H1 (cell line): ENCODE data around the gene SOX10. TPM values are rescaled to one million over a fixed set of nuclear protein-coding genes. Genes with fewer than 3 reads are reported as not detected.

Experiments
- CTCF ChIA-PET: fragments of 300-600 bp; sonication (Branson Sonifier 250); formaldehyde crosslinking; loops from one replicate; lab custom pipeline; 2021; ENCODE audit not compliant: partially characterized antibody; lab: Charles Lee
- POLR2A ChIA-PET: fragments of 300-600 bp; sonication (Branson Sonifier 250); formaldehyde crosslinking; loops from one replicate; lab custom pipeline; 2021; ENCODE audit warnings: inconsistent platforms; ENCODE audit not compliant: partially characterized antibody; lab: Charles Lee
- DNase-seq, 2 experiments: peaks; one replicate each; pipeline versions ENCODE4 v3.0.0 to v3.0.0-alpha.2; 2010 to 2022; ENCODE audit warnings: low spot score in 2 of 2, low read depth in 1 of 2, mixed read lengths in 1 of 2
- FAIRE-seq: peaks from 2 replicates; lab custom pipeline; 2011; peaks lifted over from hg19 to GRCh38; lab: Jason Lieb, UNC
- H2AFZ ChIP-seq: 2 replicates; pipeline ENCODE4 v1.8.1; 2012; ENCODE audit warnings: low read length, inconsistent platforms
- H2AK5ac ChIP-seq: 2 replicates; pipeline ENCODE4 v1.6.1; 2013; ENCODE audit warnings: low read depth, low read length
- H2BK120ac ChIP-seq: replicated peaks from 2 replicates; pipeline ENCODE3; 2013; ENCODE audit warnings: low read depth, low read length, inconsistent platforms
- H2BK12ac ChIP-seq: 2 replicates; pipeline ENCODE4 v1.6.1; 2013; ENCODE audit warnings: low read depth, low read length
- H2BK15ac ChIP-seq: 2 replicates; pipeline ENCODE4 v1.6.1; 2013; ENCODE audit warnings: low read length
- H2BK20ac ChIP-seq: 2 replicates; pipeline ENCODE4 v1.6.1; 2013; ENCODE audit warnings: low read length
- H2BK5ac ChIP-seq: 2 replicates; pipeline ENCODE4 v1.6.1; 2013; ENCODE audit warnings: low read depth, low read length
- H3K14ac ChIP-seq: 2 replicates; pipeline ENCODE4 v1.6.1; 2013; ENCODE audit warnings: inconsistent platforms; ENCODE audit not compliant: insufficient read length
- H3K18ac ChIP-seq: 2 replicates; pipeline ENCODE4 v1.6.1; 2013; ENCODE audit warnings: low read length; ENCODE audit errors: extremely low read depth
- H3K23ac ChIP-seq: 2 replicates; pipeline ENCODE4 v1.6.1; 2013; ENCODE audit warnings: inconsistent platforms; ENCODE audit not compliant: insufficient read length
- H3K23me2 ChIP-seq: 2 replicates; pipeline ENCODE4 v1.6.1; 2013; ENCODE audit warnings: low read depth, low read length
- H3K27ac ChIP-seq: 2 replicates; pipeline ENCODE4 v1.6.1; 2011; ENCODE audit warnings: low read depth, low read length, inconsistent platforms
- H3K27me3 ChIP-seq, 4 experiments: replicated peaks in 1 of 4; 1 replicate in 1 of 4; 2 replicates in 3 of 4; pipeline versions ENCODE4 v1.6.1 to v1.8.1; 2011 to 2013; ENCODE audit warnings: low read length in 3 of 4, mild to moderate bottlenecking in 3 of 4, inconsistent platforms in 2 of 4, mixed read lengths in 2 of 4, moderate library complexity in 1 of 4; ENCODE audit not compliant: control insufficient read depth in 3 of 4, insufficient read depth in 3 of 4; ENCODE audit errors: extremely low read depth in 1 of 4
- H3K36me3 ChIP-seq, 4 experiments: 2 replicates each; pipeline versions ENCODE4 v1.6.1 to v1.8.1; 2011 to 2013; ENCODE audit warnings: mild to moderate bottlenecking in 4 of 4, low read length in 3 of 4, moderate library complexity in 2 of 4, control low read depth in 1 of 4, inconsistent platforms in 1 of 4; ENCODE audit not compliant: insufficient read depth in 4 of 4, control insufficient read depth in 2 of 4
- H3K4ac ChIP-seq: replicated peaks from 2 replicates; pipeline ENCODE3; 2013; ENCODE audit warnings: low read length, low read depth, mixed read lengths, inconsistent platforms; ENCODE audit not compliant: insufficient read length
- H3K4me1 ChIP-seq, 4 experiments: replicated peaks in 1 of 4; 1 replicate in 1 of 4; 2 replicates in 3 of 4; pipeline versions ENCODE4 v1.6.1 to v1.8.1; 2011 to 2013; ENCODE audit warnings: low read length in 3 of 4, inconsistent platforms in 2 of 4, mixed read lengths in 1 of 4; ENCODE audit not compliant: insufficient read depth in 4 of 4, control insufficient read depth in 3 of 4
- H3K4me2 ChIP-seq, 2 experiments: 2 replicates each; pipeline versions ENCODE4 v1.6.1 to v1.8.1; 2011 to 2013; ENCODE audit warnings: low read depth in 2 of 2, low read length in 2 of 2, control low read depth in 1 of 2, inconsistent platforms in 1 of 2, mild to moderate bottlenecking in 1 of 2; ENCODE audit not compliant: insufficient read depth in 1 of 2
- H3K4me3 ChIP-seq, 4 experiments: fragments of 200-600, 300-600 bp in 1 of 4; sonication (generic), shearing (Covaris generic), sonication (Bioruptor Twin) in 1 of 4; 2 replicates each; pipeline versions ENCODE4 v1.5.1 to v1.8.1; 2011 to 2016; ENCODE audit warnings: low read length in 4 of 4, low read depth in 3 of 4, control low read depth in 2 of 4, inconsistent platforms in 2 of 4, mild to moderate bottlenecking in 2 of 4, mixed read lengths in 1 of 4, moderate library complexity in 1 of 4; ENCODE audit not compliant: insufficient read depth in 2 of 4; ENCODE audit errors: extremely low read depth in 1 of 4
- H3K56ac ChIP-seq: replicated peaks from 2 replicates; pipeline ENCODE3; 2013; ENCODE audit warnings: low read depth, mild to moderate bottlenecking, mixed read lengths, low read length, inconsistent platforms; ENCODE audit not compliant: insufficient read length
- H3K79me1 ChIP-seq: 2 replicates; pipeline ENCODE4 v1.6.1; 2013; ENCODE audit warnings: low read depth, low read length, control low read depth
- H3K79me2 ChIP-seq, 2 experiments: 2 replicates each; pipeline versions ENCODE4 v1.6.1 to v1.8.1; 2012 to 2013; ENCODE audit warnings: low read length in 2 of 2, mild to moderate bottlenecking in 2 of 2, inconsistent platforms in 1 of 2; ENCODE audit not compliant: insufficient read depth in 2 of 2, control insufficient read depth in 1 of 2
- H3K9ac ChIP-seq, 4 experiments: replicated peaks in 1 of 4; 1 replicate in 1 of 4; 2 replicates in 3 of 4; pipeline versions ENCODE4 v1.6.1 to v1.8.1; 2011 to 2013; ENCODE audit warnings: low read depth in 3 of 4, low read length in 3 of 4, control low read depth in 2 of 4, mild to moderate bottlenecking in 2 of 4, moderate library complexity in 2 of 4, inconsistent platforms in 1 of 4; ENCODE audit errors: extremely low read depth in 1 of 4
- H3K9me3 ChIP-seq, 2 experiments: 2 replicates each; pipeline versions ENCODE4 v1.6.1 to v1.8.1; 2012 to 2013; ENCODE audit warnings: mild to moderate bottlenecking in 2 of 2, moderate library complexity in 2 of 2, control low read depth in 1 of 2, inconsistent platforms in 1 of 2, low read depth in 1 of 2, low read length in 1 of 2, mixed read lengths in 1 of 2; ENCODE audit not compliant: insufficient read depth in 2 of 2
- H4K20me1 ChIP-seq, 2 experiments: replicated peaks in 1 of 2; 2 replicates each; pipeline versions ENCODE3 to v1.8.1; 2011 to 2013; ENCODE audit warnings: inconsistent platforms in 2 of 2, low read length in 2 of 2, mild to moderate bottlenecking in 1 of 2; ENCODE audit not compliant: insufficient read depth in 2 of 2, control insufficient read depth in 1 of 2
- H4K5ac ChIP-seq: 2 replicates; pipeline ENCODE4 v1.6.1; 2013; ENCODE audit warnings: low read length, low read depth, mixed read lengths, inconsistent platforms; ENCODE audit not compliant: insufficient read length
- H4K8ac ChIP-seq: 2 replicates; pipeline ENCODE4 v1.8.0; 2013; ENCODE audit warnings: mild to moderate bottlenecking, moderate library complexity, low read length, inconsistent platforms; ENCODE audit not compliant: insufficient read depth; ENCODE audit errors: extremely low read depth
- H4K91ac ChIP-seq: replicated peaks from 2 replicates; pipeline ENCODE3; 2013; ENCODE audit warnings: low read length, mixed read lengths, inconsistent platforms; ENCODE audit not compliant: insufficient read length
- CTCF ChIP-seq, 3 experiments: IDR thresholded peaks; 1 replicate in 2 of 3; 2 replicates in 1 of 3; pipeline versions ENCODE4 v1.5.1 to v1.6.1; 2011; ENCODE audit warnings: low read length in 3 of 3, mild to moderate bottlenecking in 3 of 3, inconsistent platforms in 2 of 3, low read depth in 1 of 3, moderate library complexity in 1 of 3; ENCODE audit not compliant: insufficient read depth in 1 of 3; ENCODE audit errors: control extremely low read depth in 1 of 3
- RNF2 ChIP-seq: fragments of 200-900, 300-1000 bp; sonication (generic); IDR thresholded peaks from 2 replicates; pipeline ENCODE4 v1.7.1; 2016; ENCODE audit warnings: borderline replicate concordance, low read depth, mild to moderate bottlenecking, antibody characterized with exemption, low read length; ENCODE audit not compliant: poor library complexity, severe bottlenecking; ENCODE audit errors: missing control alignments
- TCF12 ChIP-seq: IDR thresholded peaks from 2 replicates; pipeline ENCODE4 v1.6.1; 2011; ENCODE audit warnings: low read depth, mild to moderate bottlenecking, low read length
- WGBS, 2 experiments: shearing (Covaris generic) in 1 of 2; methylation state at CpG; one replicate each; pipeline versions ENCODE4 v1.1.6 to v1.1.7; 2013 to 2015; ENCODE audit warnings: low lambda C conversion rate in 2 of 2, mixed read lengths in 2 of 2, inconsistent platforms in 1 of 2, low coverage in 1 of 2, missing lambda C conversion rate in 1 of 2; ENCODE audit not compliant: insufficient replicate concordance in 2 of 2, insufficient coverage in 1 of 2, insufficient read length in 1 of 2; ENCODE audit errors: extremely low coverage in 1 of 2, missing lambda C conversion rate in 1 of 2; 5-methylcytosine and 5-hydroxymethylcytosine counted together
- polyA plus RNA-seq, 7 experiments: library from polyadenylated mRNA; depleted of rRNA in 3 of 7; stranded (reverse) in 5 of 7; unstranded in 2 of 7; fragments of >200 nt in 5 of 7; fragments of 200-250 nt in 2 of 7; gene quantifications; 1 replicate in 5 of 7; 2 replicates in 1 of 7; 4 replicates in 1 of 7; pipeline versions ENCODE4 v1.2.1 to v1.2.3, GENCODE V29; 2011 to 2013; ENCODE audit warnings: missing spikeins in 2 of 7, mixed read lengths in 2 of 7
- total RNA-seq: library from RNA; stranded (reverse); fragmentation: NEBNext Ultra II Directional; extraction: Animal tissue kit (Norgen Biotek cat#: 25700); gene quantifications from 2 replicates; pipeline ENCODE4 v1.2.1, GENCODE V29; 2021

Gene SOX10
- total and polyA plus RNA-seq, 2 of the 8 experiments (the other 6 are each of a cell fraction or from before 2014, with no cell fraction given), result 2.7 TPM

DNA sequence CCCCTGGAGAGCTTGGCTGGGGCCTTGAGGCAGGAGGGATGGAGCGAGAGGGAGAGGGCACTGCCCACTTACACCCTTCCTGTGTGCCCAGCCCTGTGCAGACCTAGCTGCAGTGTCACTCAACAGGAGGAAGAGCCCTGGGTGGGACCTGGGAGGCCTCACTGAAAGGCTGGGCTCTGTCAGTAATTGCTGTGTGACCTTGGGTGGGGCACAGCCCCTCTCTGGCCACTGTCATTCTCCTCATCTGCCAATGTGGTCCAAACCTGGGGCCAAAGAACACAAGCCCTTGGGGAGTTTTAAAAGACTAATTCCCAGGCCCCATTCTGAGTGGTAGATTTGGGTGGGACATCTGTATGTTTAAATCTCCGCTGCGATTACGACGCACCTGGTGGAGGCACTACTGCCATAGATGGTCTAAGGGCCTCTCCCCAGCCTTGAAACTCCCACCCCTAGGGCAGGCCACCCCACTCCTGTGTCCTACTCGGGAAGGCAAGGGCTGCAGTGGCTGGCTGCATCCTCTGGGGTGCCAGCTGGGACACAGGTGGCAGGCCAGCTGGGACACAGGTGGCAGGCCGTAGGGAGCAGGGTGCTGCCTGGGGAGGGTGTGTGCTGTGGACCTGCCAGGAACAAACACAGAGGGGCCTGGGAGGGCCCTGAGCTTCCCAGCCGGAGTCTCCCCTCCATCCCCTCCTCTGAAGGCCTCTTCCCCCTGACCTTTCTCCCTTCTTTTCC is 12.3 kb upstream of the SOX10 start:
- Histone ChIP-seq H2BK120ac (no peak overlapping the region), H2BK12ac (no peak overlapping the region; the same call in 1 of the 2 replicates), H3K36me3 (no peaks in the 10 kb centered on the region)
- TF ChIP-seq TCF12, result no peak
- peak in 1 of 3 experiments; percentile 6; a peak in 1 of 4 replicates for TF ChIP-seq CTCF (IDR thresholded peaks at IDR 0.05; ENCODE audit: control extremely low read depth in 1 of 3, insufficient read depth in 1 of 3, low read depth in 1 of 3, low read length in 3 of 3)
- no peak for TF ChIP-seq RNF2
- TF ChIP-seq, all 59 proteins: peak for 1
- H3K9ac ChIP-seq, result no peak overlapping the region
- no peaks in the 10 kb centered on the region for H3K23me2 ChIP-seq
- ChIA-PET CTCF (interaction anchor here (0.7 to 4.3 kb wide), 7 partner anchors 13 to 700 kb away, joined by 3 to 20 read pairs (median 4); partner anchors contain the start of gene SOX10), POLR2A (interaction anchor here (1.5 to 2.7 kb wide), 2 partner anchors 10 to 12 kb away, joined by 6 to 8 read pairs; partner anchors contain the start of gene SOX10)
- H3K27ac ChIP-seq, result no peak overlapping the region
- H3K4me3 ChIP-seq, result no peak overlapping the region
- H3K4ac ChIP-seq, result no peak overlapping the region
- no peak overlapping the region for H2BK20ac ChIP-seq
- no peak overlapping the region for H4K91ac ChIP-seq
- H2BK15ac ChIP-seq, result peak overlapping the region; percentile 81; the same call in 1 of the 2 replicates
- FAIRE-seq, result no peak
- H3K79me1 ChIP-seq, result no peaks in the 10 kb centered on the region
- DNase-seq, result no peak
- no peak overlapping the region for H4K5ac ChIP-seq
- no peak overlapping the region for H3K18ac ChIP-seq
- no peak overlapping the region for H4K8ac ChIP-seq
- no peak overlapping the region for H3K23ac ChIP-seq
- H3K27me3 ChIP-seq, result no peaks in the 10 kb centered on the region; a peak in 1 of 7 replicates
- 90% methylated on average over 8 of the region's 8 CpGs; no CpG with 5 or more reads in 1 of the 2 experiments for WGBS, 2 experiments
- H3K56ac ChIP-seq, result no peak overlapping the region
- no peaks in the 10 kb centered on the region for H3K79me2 ChIP-seq
- H2AK5ac ChIP-seq, result no peak overlapping the region
- H2BK5ac ChIP-seq, result no peak overlapping the region; the same call in 1 of the 2 replicates
- H2AFZ ChIP-seq, result no peak overlapping the region
- H3K4me1 ChIP-seq, result peaks cover 0 to 23% (median 8%) of the 10 kb centered on the region in 4 experiments; a peak in 5 of 7 replicates
- no peaks in the 10 kb centered on the region for H4K20me1 ChIP-seq
- no peak overlapping the region for H3K4me2 ChIP-seq
- no peaks in the 10 kb centered on the region for H3K9me3 ChIP-seq
- H3K14ac ChIP-seq, result no peak overlapping the region
